ENCODE data around the gene STX18.

The STX18 gene

GRCh38 chr4:4417886-4418285, 124.0 kb downstream of the STX18 start:
- no peak for TF ChIP-seq CTCF (IDR thresholded peaks at IDR 0.05; ENCODE audit: insufficient read depth, low read length, poor library complexity, severe bottlenecking)
- DNase-seq (ENCODE audit: extremely low read depth, insufficient read length): no peak
- no peak overlapping the region for H3K4me3 ChIP-seq (replicated peaks; ENCODE audit: low read depth, low read length)
- no peaks in the 10 kb centered on the region for H3K27me3 ChIP-seq (replicated peaks; ENCODE audit: control insufficient read depth, insufficient read depth, low read length)
- H3K36me3 ChIP-seq (ENCODE audit: control insufficient read depth, insufficient read depth, low read length): peaks cover 17% of the 10 kb centered on the region

- Histone ChIP-seq H3K4me3 (replicated peaks; ENCODE audit: low read depth, low read length) (no peak overlapping the region), H3K27me3 (replicated peaks; ENCODE audit: control insufficient read depth, insufficient read depth, low read length) (no peaks in the 10 kb centered on the region), H3K36me3 (ENCODE audit: control insufficient read depth, insufficient read depth, low read length) (peaks cover 17% of the 10 kb centered on the region)
- no peak for TF ChIP-seq CTCF (IDR thresholded peaks at IDR 0.05; ENCODE audit: insufficient read depth, low read length, poor library complexity, severe bottlenecking)
- DNase-seq (ENCODE audit: extremely low read depth, insufficient read length): no peak
Measured at GRCh38 chr4:4416981-4417380, 124.9 kb downstream of the STX18 start.

GRCh38 chr4:4415806-4416805, 125.7 kb downstream of the STX18 start:
- no peak overlapping the region for H3K4me3 ChIP-seq (replicated peaks; ENCODE audit: low read depth, low read length)
- H3K36me3 ChIP-seq (ENCODE audit: control insufficient read depth, insufficient read depth, low read length): peaks cover 14% of the 10 kb centered on the region
- DNase-seq (ENCODE audit: extremely low read depth, insufficient read length): no peak
- no peak for TF ChIP-seq CTCF (IDR thresholded peaks at IDR 0.05; ENCODE audit: insufficient read depth, low read length, poor library complexity, severe bottlenecking)
- no peaks in the 10 kb centered on the region for H3K27me3 ChIP-seq (replicated peaks; ENCODE audit: control insufficient read depth, insufficient read depth, low read length)

GRCh38 chr4:4415107-4415805, 126.6 kb downstream of the STX18 start:
- no peak for TF ChIP-seq CTCF (IDR thresholded peaks at IDR 0.05; ENCODE audit: insufficient read depth, low read length, poor library complexity, severe bottlenecking)
- H3K36me3 ChIP-seq (ENCODE audit: control insufficient read depth, insufficient read depth, low read length): peaks cover 10% of the 10 kb centered on the region
- DNase-seq (ENCODE audit: extremely low read depth, insufficient read length): no peak
- H3K4me3 ChIP-seq (replicated peaks; ENCODE audit: low read depth, low read length): no peak overlapping the region
- H3K27me3 ChIP-seq (replicated peaks; ENCODE audit: control insufficient read depth, insufficient read depth, low read length): no peaks in the 10 kb centered on the region

GRCh38 chr4:4413806-4414205, 128.0 kb downstream of the STX18 start:
- no peak for TF ChIP-seq CTCF (IDR thresholded peaks at IDR 0.05; ENCODE audit: insufficient read depth, low read length, poor library complexity, severe bottlenecking)

More at GRCh38 chr4:4413806-4414205, 128.0 kb downstream of the STX18 start:
- Histone ChIP-seq H3K36me3 (ENCODE audit: control insufficient read depth, insufficient read depth, low read length) (no peaks in the 10 kb centered on the region; the same call in none of the 2 replicates), H3K4me3 (replicated peaks; ENCODE audit: low read depth, low read length) (no peak overlapping the region), H3K27me3 (replicated peaks; ENCODE audit: control insufficient read depth, insufficient read depth, low read length) (no peaks in the 10 kb centered on the region)
- no peak for DNase-seq (ENCODE audit: extremely low read depth, insufficient read length)
